ENCODE measurements around the gene WDFY3.

The WDFY3 gene

DNA sequence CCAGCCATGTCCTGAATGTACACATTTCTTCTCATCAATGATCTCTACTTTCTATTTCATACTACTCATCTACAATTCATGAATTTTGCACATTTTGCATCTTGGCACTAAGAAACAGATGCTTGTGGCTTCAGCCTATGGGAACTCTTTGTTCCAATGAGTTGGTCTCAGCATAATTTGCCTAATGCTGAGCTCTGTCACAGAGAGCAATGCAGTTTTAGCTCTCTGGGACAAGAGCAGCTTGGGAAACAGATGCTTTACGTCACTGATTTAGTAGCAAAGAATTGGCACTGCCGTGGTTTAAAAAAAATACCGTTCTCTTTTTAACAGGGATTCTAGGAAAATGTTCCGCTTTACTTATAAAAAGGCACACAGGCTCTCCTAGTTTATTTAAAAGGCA lies 162.4 kb downstream of the WDFY3 start:
- DNase-seq = no peak

DNA sequence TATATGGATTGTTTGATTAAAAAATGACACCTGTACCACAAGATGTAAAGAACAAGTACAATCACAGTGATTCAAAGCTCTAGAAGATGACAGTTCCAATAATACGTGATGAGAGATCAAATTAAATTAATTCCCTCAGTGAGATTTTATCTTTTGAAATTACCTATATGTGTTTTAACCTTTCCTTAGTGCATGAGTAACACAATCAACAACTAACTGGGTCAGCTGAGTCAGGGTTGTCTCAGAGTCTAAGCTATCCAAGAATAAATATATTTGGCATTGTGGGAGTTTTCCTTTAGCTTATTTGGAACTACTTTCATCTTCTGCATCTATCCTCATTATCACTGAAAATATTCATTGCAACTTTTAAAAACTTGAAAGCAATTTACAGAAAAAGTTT lies 162.8 kb downstream of the WDFY3 start:
- no peaks in the 10 kb centered on the region for H3K27me3 ChIP-seq (replicated peaks in 2 of 5; ENCODE audit: control insufficient read depth in 4 of 5, insufficient read depth in 5 of 5, low read length in 4 of 5)
- no peak for DNase-seq
- POLR2A ChIA-PET = no interaction called here
- H3K4me3 ChIP-seq (ENCODE audit: control insufficient read depth in 1 of 7, extremely low read depth in 1 of 7, insufficient read depth in 4 of 7, low read depth in 2 of 7, low read length in 6 of 7) = no peak overlapping the region
- H3K27ac ChIP-seq (ENCODE audit: insufficient read depth in 1 of 2, low read depth in 1 of 2, low read length in 2 of 2, poor library complexity in 1 of 2, severe bottlenecking in 2 of 2) = no peak overlapping the region
- no CpG with 5 or more reads among the region's 1 CpG for WGBS (ENCODE audit: insufficient coverage)
- CTCF ChIA-PET = no interaction called here
- no peaks in the 10 kb centered on the region for H3K9me3 ChIP-seq (ENCODE audit: control extremely low read depth in 1 of 5, control insufficient read depth in 4 of 5, insufficient read depth in 2 of 5, low read depth in 1 of 5, low read length in 4 of 5)
- peaks cover 5 to 7% (median 6%) of the 10 kb centered on the region in 4 experiments for H3K36me3 ChIP-seq (ENCODE audit: control insufficient read depth in 4 of 4, insufficient read depth in 4 of 4, low read length in 3 of 4)
- no peaks in the 10 kb centered on the region for H3K4me1 ChIP-seq (ENCODE audit: control extremely low read depth in 1 of 4, control insufficient read depth in 4 of 4, insufficient read depth in 4 of 4, low read length in 3 of 4)

More for the DNA sequence above, 162.4 kb downstream of the WDFY3 start:
- Histone ChIP-seq H3K4me3 (ENCODE audit: control insufficient read depth in 1 of 7, extremely low read depth in 1 of 7, insufficient read depth in 4 of 7, low read depth in 2 of 7, low read length in 6 of 7) (no peak overlapping the region), H3K4me1 (ENCODE audit: control extremely low read depth in 1 of 4, control insufficient read depth in 4 of 4, insufficient read depth in 4 of 4, low read length in 3 of 4) (no peaks in the 10 kb centered on the region), H3K36me3 (ENCODE audit: control insufficient read depth in 4 of 4, insufficient read depth in 4 of 4, low read length in 3 of 4) (peaks cover 5 to 9% (median 6%) of the 10 kb centered on the region in 4 experiments), H3K27me3 (replicated peaks in 2 of 5; ENCODE audit: control insufficient read depth in 4 of 5, insufficient read depth in 5 of 5, low read length in 4 of 5) (no peaks in the 10 kb centered on the region), H3K27ac (ENCODE audit: insufficient read depth in 1 of 2, low read depth in 1 of 2, low read length in 2 of 2, poor library complexity in 1 of 2, severe bottlenecking in 2 of 2) (no peak overlapping the region), H3K9me3 (ENCODE audit: control extremely low read depth in 1 of 5, control insufficient read depth in 4 of 5, insufficient read depth in 2 of 5, low read depth in 1 of 5, low read length in 4 of 5) (no peaks in the 10 kb centered on the region)
- POLR2A ChIA-PET = no interaction called here
- CTCF ChIA-PET = no interaction called here
- 100% methylated on average over 4 of the region's 4 CpGs for WGBS (ENCODE audit: insufficient coverage)

- H3K4me3 ChIP-seq (ENCODE audit: control insufficient read depth in 1 of 7, extremely low read depth in 1 of 7, insufficient read depth in 4 of 7, low read depth in 2 of 7, low read length in 6 of 7) = no peak overlapping the region
- no peaks in the 10 kb centered on the region for H3K4me1 ChIP-seq (ENCODE audit: control extremely low read depth in 1 of 4, control insufficient read depth in 4 of 4, insufficient read depth in 4 of 4, low read length in 3 of 4)
- no peaks in the 10 kb centered on the region for H3K9me3 ChIP-seq (ENCODE audit: control extremely low read depth in 1 of 5, control insufficient read depth in 4 of 5, insufficient read depth in 2 of 5, low read depth in 1 of 5, low read length in 4 of 5)
- no peak for DNase-seq
- H3K27ac ChIP-seq (ENCODE audit: insufficient read depth in 1 of 2, low read depth in 1 of 2, low read length in 2 of 2, poor library complexity in 1 of 2, severe bottlenecking in 2 of 2) = no peak overlapping the region
- no peaks in the 10 kb centered on the region for H3K27me3 ChIP-seq (replicated peaks in 2 of 5; ENCODE audit: control insufficient read depth in 4 of 5, insufficient read depth in 5 of 5, low read length in 4 of 5)
- 86% methylated on average over 1 of the region's 2 CpGs for WGBS (ENCODE audit: insufficient coverage)
- ChIA-PET CTCF (no interaction called here), POLR2A (no interaction called here)
- H3K36me3 ChIP-seq (ENCODE audit: control insufficient read depth in 4 of 4, insufficient read depth in 4 of 4, low read length in 3 of 4) = peaks cover 5 to 7% (median 6%) of the 10 kb centered on the region in 4 experiments
These were observed 163.4 kb downstream of the WDFY3 start for GRCh38 chr4:84803116-84803515.

DNA sequence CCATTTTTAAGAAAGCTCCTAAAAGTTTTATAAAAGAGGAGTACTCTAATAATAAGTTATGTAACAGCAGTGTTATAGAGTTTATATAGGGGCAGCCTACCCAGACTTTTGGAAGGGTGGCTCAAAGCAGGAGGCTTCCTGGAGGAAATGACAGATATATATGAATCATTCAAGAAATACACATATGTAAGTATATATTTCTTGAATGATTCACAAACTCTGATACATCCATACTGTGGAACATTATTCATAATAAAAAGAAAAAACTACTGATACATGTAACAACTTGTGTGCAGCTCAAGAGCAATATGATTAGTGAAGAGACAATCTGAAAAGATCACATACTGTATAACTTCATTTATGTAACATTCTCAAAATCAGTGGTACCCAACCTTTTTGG lies 166.2 kb downstream of the WDFY3 start:
- H3K27ac ChIP-seq (ENCODE audit: insufficient read depth in 1 of 2, low read depth in 1 of 2, low read length in 2 of 2, poor library complexity in 1 of 2, severe bottlenecking in 2 of 2) = no peak overlapping the region
- ChIA-PET POLR2A (no interaction called here), CTCF (no interaction called here)
- no peaks in the 10 kb centered on the region for H3K27me3 ChIP-seq (replicated peaks in 2 of 5; ENCODE audit: control insufficient read depth in 4 of 5, insufficient read depth in 5 of 5, low read length in 4 of 5)
- no peaks in the 10 kb centered on the region for H3K4me1 ChIP-seq (ENCODE audit: control extremely low read depth in 1 of 4, control insufficient read depth in 4 of 4, insufficient read depth in 4 of 4, low read length in 3 of 4)
- H3K9me3 ChIP-seq (ENCODE audit: control extremely low read depth in 1 of 5, control insufficient read depth in 4 of 5, insufficient read depth in 2 of 5, low read depth in 1 of 5, low read length in 4 of 5) = no peaks in the 10 kb centered on the region
- H3K4me3 ChIP-seq (ENCODE audit: control insufficient read depth in 1 of 7, extremely low read depth in 1 of 7, insufficient read depth in 4 of 7, low read depth in 2 of 7, low read length in 6 of 7) = no peak overlapping the region
- DNase-seq = no peak
- H3K36me3 ChIP-seq (ENCODE audit: control insufficient read depth in 4 of 4, insufficient read depth in 4 of 4, low read length in 3 of 4) = peaks cover 5 to 7% (median 6%) of the 10 kb centered on the region in 4 experiments

GRCh38 chr4:84799318-84799717 lies 167.2 kb downstream of the WDFY3 start:
- Histone ChIP-seq H3K4me1 (ENCODE audit: control extremely low read depth in 1 of 4, control insufficient read depth in 4 of 4, insufficient read depth in 4 of 4, low read length in 3 of 4) (no peaks in the 10 kb centered on the region), H3K27ac (ENCODE audit: insufficient read depth in 1 of 2, low read depth in 1 of 2, low read length in 2 of 2, poor library complexity in 1 of 2, severe bottlenecking in 2 of 2) (no peak overlapping the region), H3K27me3 (replicated peaks in 2 of 5; ENCODE audit: control insufficient read depth in 4 of 5, insufficient read depth in 5 of 5, low read length in 4 of 5) (no peaks in the 10 kb centered on the region), H3K9me3 (ENCODE audit: control extremely low read depth in 1 of 5, control insufficient read depth in 4 of 5, insufficient read depth in 2 of 5, low read depth in 1 of 5, low read length in 4 of 5) (no peaks in the 10 kb centered on the region), H3K36me3 (ENCODE audit: control insufficient read depth in 4 of 4, insufficient read depth in 4 of 4, low read length in 3 of 4) (peaks cover 5 to 7% (median 6%) of the 10 kb centered on the region in 4 experiments), H3K4me3 (ENCODE audit: control insufficient read depth in 1 of 7, extremely low read depth in 1 of 7, insufficient read depth in 4 of 7, low read depth in 2 of 7, low read length in 6 of 7) (no peak overlapping the region)
- no peak for DNase-seq
- POLR2A ChIA-PET = no interaction called here
- CTCF ChIA-PET = no interaction called here
- WGBS (ENCODE audit: insufficient coverage) = 89% methylated on average over 3 of the region's 3 CpGs

- POLR2A ChIA-PET = no interaction called here
- Histone ChIP-seq H3K27ac (ENCODE audit: insufficient read depth in 1 of 2, low read depth in 1 of 2, low read length in 2 of 2, poor library complexity in 1 of 2, severe bottlenecking in 2 of 2) (no peak overlapping the region), H3K4me1 (ENCODE audit: control extremely low read depth in 1 of 4, control insufficient read depth in 4 of 4, insufficient read depth in 4 of 4, low read length in 3 of 4) (no peaks in the 10 kb centered on the region), H3K27me3 (replicated peaks in 2 of 5; ENCODE audit: control insufficient read depth in 4 of 5, insufficient read depth in 5 of 5, low read length in 4 of 5) (no peaks in the 10 kb centered on the region), H3K4me3 (ENCODE audit: control insufficient read depth in 1 of 7, extremely low read depth in 1 of 7, insufficient read depth in 4 of 7, low read depth in 2 of 7, low read length in 6 of 7) (no peak overlapping the region), H3K36me3 (ENCODE audit: control insufficient read depth in 4 of 4, insufficient read depth in 4 of 4, low read length in 3 of 4) (peaks cover under 1 to 6% (median 3%) of the 10 kb centered on the region in 4 experiments), H3K9me3 (ENCODE audit: control extremely low read depth in 1 of 5, control insufficient read depth in 4 of 5, insufficient read depth in 2 of 5, low read depth in 1 of 5, low read length in 4 of 5) (no peaks in the 10 kb centered on the region)
- no peak for DNase-seq
- 100% methylated on average over 1 of the region's 3 CpGs for WGBS (ENCODE audit: insufficient coverage)
- CTCF ChIA-PET = no interaction called here
These were observed 170.1 kb downstream of the WDFY3 start for GRCh38 chr4:84796394-84796793.

DNA sequence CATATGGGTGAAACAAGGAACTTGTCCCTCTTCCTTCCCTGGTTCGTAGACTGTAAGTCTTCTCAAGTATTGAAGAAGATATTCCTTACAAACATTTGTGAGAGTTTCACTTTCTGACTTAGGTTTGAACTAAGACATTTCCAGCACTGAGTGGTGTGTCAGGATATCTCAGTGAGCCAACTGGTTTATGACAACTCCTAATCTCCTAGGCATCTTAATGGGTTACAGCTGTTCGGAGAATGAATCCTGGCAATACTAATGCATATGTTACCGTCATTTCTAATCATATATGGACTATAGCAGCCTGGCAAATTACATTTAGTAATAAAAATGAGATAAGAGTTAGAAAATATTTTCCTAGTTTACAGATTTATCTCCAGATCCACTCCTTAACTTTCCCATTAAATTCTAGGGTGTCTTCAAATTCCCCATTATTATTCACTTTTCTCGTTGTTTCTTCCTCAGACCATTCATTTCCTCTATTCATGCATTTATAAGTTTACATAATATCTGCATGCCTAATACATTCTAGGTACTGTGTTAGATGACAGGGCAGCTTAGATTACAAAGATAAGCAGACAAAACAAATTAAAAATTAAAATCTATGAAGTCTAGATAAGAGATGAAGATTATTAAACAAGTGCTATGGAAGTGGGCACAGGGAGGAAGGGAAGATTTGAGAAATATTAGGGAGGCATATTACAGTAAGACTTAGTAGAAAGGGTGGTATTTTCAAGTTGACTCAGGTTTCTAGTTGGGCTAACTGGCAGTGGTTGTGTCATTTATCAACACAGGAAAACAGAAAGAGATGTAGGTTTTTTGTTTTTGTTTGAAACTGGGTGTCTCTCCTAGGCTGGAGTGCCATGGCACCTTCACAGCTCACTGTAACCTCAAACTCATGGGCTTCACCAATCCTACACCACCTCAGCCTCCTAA lies 173.9 kb downstream of the WDFY3 start:
- H3K27me3 ChIP-seq (replicated peaks in 2 of 5; ENCODE audit: control insufficient read depth in 4 of 5, insufficient read depth in 5 of 5, low read length in 4 of 5) = no peaks in the 10 kb centered on the region

More for the DNA sequence above, 173.9 kb downstream of the WDFY3 start:
- CTCF ChIA-PET = no interaction called here
- no peak overlapping the region for H3K27ac ChIP-seq (ENCODE audit: insufficient read depth in 1 of 2, low read depth in 1 of 2, low read length in 2 of 2, poor library complexity in 1 of 2, severe bottlenecking in 2 of 2)
- H3K4me3 ChIP-seq (ENCODE audit: control insufficient read depth in 1 of 7, extremely low read depth in 1 of 7, insufficient read depth in 4 of 7, low read depth in 2 of 7, low read length in 6 of 7) = no peak overlapping the region
- POLR2A ChIA-PET = no interaction called here
- no peaks in the 10 kb centered on the region for H3K9me3 ChIP-seq (ENCODE audit: control extremely low read depth in 1 of 5, control insufficient read depth in 4 of 5, insufficient read depth in 2 of 5, low read depth in 1 of 5, low read length in 4 of 5)
- DNase-seq = no peak
- no CpG with 5 or more reads among the region's 4 CpGs for WGBS (ENCODE audit: insufficient coverage)
- peaks cover 0 to 7% (median 0%) of the 10 kb centered on the region in 4 experiments for H3K36me3 ChIP-seq (ENCODE audit: control insufficient read depth in 4 of 4, insufficient read depth in 4 of 4, low read length in 3 of 4)
- H3K4me1 ChIP-seq (ENCODE audit: control extremely low read depth in 1 of 4, control insufficient read depth in 4 of 4, insufficient read depth in 4 of 4, low read length in 3 of 4) = no peaks in the 10 kb centered on the region

Data from common myeloid progenitor, CD34-positive (primary cell).